ENCODE measurements around the gene ERCC8.

Gene ERCC8

GRCh38 chr5:60842871-60843385 is 101.9 kb downstream of the ERCC8 start:
- in situ Hi-C loops (cut with MboI; ENCODE audit: low sequenced_read_pairs): no loop called here

GRCh38 chr5:60841361-60841760 is 103.5 kb downstream of the ERCC8 start:
- in situ Hi-C loops (cut with MboI; ENCODE audit: low sequenced_read_pairs): no loop called here

DNA sequence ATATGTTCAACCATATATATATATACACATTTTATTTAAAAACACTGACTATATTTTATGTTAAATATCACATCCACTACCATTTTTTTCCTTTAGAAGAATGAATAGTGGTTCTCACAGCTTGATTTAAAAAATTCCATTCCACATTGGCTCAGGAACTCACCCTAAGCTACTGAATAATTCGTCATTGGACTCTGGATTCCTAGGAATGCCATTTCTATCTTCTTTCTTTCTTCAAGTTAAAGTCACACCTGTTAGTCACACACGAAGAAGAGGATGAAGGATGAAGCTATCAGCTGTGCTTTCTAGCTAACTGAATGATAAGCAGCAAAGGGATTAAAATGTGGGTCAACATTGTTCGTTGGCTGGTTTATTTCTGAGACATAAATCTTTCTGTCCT is 108.7 kb downstream of the ERCC8 start:
- in situ Hi-C loops (cut with MboI; ENCODE audit: low sequenced_read_pairs): no loop called here

DNA sequence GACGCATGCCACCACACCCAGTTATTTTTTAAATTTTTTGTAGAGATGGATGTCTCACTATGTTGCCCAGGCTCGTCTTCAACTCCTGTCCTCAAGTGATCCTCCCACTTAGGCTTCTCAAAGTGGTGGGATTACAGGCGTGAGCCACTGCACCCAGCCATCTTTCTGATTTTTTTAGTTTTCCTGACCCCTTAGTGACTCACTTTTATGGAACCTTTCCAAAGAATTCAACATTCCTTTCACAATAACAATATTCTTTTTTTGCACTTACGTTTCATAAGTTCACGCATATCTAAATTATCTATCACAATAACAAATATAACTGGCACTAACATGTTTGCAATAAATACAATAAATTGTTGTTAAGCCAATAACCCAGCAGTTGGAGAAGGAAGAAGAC is 109.3 kb downstream of the ERCC8 start:
- in situ Hi-C loops (cut with MboI; ENCODE audit: low sequenced_read_pairs): no loop called here

GRCh38 chr5:60833520-60833919 is 111.3 kb downstream of the ERCC8 start:
- in situ Hi-C loops (cut with MboI; ENCODE audit: low sequenced_read_pairs): no loop called here

- in situ Hi-C loops (cut with MboI; ENCODE audit: low sequenced_read_pairs): no loop called here
Measured at GRCh38 chr5:60830581-60831127, 114.2 kb downstream of the ERCC8 start.

DNA sequence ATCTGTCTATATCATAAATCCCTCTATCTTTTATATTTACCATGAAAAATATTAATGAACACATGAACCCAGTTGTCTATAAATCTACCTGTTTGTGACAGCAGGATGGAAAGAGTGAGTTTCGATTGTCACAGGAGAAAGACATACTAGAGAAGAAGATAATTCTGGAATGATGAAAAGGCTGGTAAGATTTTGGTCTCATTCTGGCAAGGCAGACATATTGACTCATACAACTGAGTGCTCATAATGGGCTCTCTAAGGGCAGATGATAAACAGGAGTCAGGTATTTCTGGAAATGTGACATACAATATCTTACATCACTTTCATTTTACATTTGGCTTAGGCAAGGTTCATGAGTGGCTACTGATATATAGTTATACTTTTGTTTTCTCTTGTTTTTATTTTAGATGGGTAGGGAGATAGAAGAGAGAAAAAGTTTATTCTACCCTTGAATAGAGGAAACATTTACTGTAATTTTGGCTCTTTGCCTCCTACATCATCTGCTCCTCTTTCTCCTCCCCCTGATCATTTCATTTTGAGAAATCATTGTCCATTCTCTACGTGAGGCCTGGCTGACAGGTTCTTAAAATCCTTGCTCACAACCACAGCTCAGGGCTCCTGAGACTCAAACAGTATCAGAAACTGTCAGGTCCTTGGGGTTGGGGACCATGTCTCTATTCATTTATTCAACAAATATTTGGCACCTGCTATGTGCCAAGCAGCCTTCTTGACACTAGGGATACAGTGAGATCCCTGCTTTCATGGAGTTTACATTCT is 115.2 kb downstream of the ERCC8 start:
- in situ Hi-C loops (cut with MboI; ENCODE audit: low sequenced_read_pairs): no loop called here

- in situ Hi-C loops (cut with MboI; ENCODE audit: low sequenced_read_pairs): no loop called here
Measured at GRCh38 chr5:60827201-60827600, 117.7 kb downstream of the ERCC8 start.

- in situ Hi-C loops (cut with MboI; ENCODE audit: low sequenced_read_pairs): no loop called here
Measured at GRCh38 chr5:60826653-60827052, 118.2 kb downstream of the ERCC8 start.

All from hTERT RPE-1 (cell line).